Neutrophil (primary cell): ENCODE measurements around the gene BLOC1S5.

Experiments
- H3K27ac ChIP-seq: fragments of 200-600 bp; sonication (generic); 2 replicates; pipeline ENCODE4 v1.5.1; 2016; ENCODE audit warnings: mild to moderate bottlenecking, moderate library complexity
- H3K27me3 ChIP-seq: fragments of 200-600 bp; sonication (generic); 2 replicates; pipeline ENCODE4 v1.6.0; 2016; ENCODE audit warnings: mild to moderate bottlenecking
- H3K36me3 ChIP-seq: fragments of 200-600 bp; sonication (generic); 2 replicates; pipeline ENCODE4 v1.5.1; 2017
- H3K4me1 ChIP-seq, 2 experiments: fragments of 200-600 bp in 1 of 2; sonication (generic) in 1 of 2; 1 replicate in 1 of 2; 2 replicates in 1 of 2; pipeline versions ENCODE4 v1.5.1 to v1.6.1; 2013 to 2016; ENCODE audit warnings: low read depth in 1 of 2, low read length in 1 of 2, mild to moderate bottlenecking in 1 of 2, moderate library complexity in 1 of 2; ENCODE audit not compliant: control insufficient read depth in 1 of 2, insufficient read depth in 1 of 2
- H3K4me3 ChIP-seq, 2 experiments: fragments of 200-600 bp in 1 of 2; sonication (generic) in 1 of 2; 1 replicate in 1 of 2; 2 replicates in 1 of 2; pipeline ENCODE4 v1.5.1; 2013 to 2016; ENCODE audit warnings: low read depth in 1 of 2, low read length in 1 of 2, mild to moderate bottlenecking in 1 of 2, moderate library complexity in 1 of 2
- H3K9me3 ChIP-seq: fragments of 200-600 bp; sonication (generic); 2 replicates; pipeline ENCODE4 v1.5.1; 2016
- TF ChIP-seq, protein P1 (sequence below): fragments of 200-600 bp; sonication (generic); IDR thresholded peaks from 2 replicates; pipeline ENCODE4 v1.5.1; 2016; ENCODE audit warnings: antibody characterized with exemption

The BLOC1S5 gene

DNA sequence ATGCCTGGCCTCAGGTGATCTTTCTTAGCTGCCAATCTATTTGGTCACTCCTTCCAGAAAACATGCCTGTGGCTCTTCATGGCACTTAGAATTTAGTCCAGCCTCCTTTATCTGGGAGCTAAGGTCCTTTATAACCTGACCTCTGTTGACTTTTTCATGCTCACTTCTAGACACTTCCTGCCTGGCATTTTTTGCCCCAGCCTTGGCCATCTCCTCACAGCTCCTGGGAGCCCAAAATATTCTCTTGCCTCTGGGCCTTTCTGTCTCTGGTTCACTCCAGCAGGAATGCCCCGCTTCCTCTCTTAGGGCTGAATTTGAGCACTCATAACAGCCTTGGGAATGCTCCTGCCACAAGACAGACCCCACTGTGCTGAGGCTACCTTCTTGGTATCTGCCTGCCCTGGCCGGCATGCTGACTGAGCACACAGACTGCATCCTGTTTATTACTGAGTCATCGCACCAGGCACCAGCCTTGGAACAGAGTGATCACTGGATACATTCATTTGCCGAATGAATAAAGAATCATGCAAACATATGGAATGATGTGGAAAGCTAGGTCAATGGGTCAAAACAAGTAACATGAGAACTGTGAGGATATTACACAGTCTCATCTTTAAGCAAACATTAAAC, 44.0 kb upstream of the BLOC1S5 start:
- H3K27me3 ChIP-seq = no peaks in the 10 kb centered on the region
- H3K36me3 ChIP-seq = no peaks in the 10 kb centered on the region
- no peaks in the 10 kb centered on the region for H3K9me3 ChIP-seq
- H3K4me3 ChIP-seq = no peak overlapping the region
- TF ChIP-seq, protein P1, sequence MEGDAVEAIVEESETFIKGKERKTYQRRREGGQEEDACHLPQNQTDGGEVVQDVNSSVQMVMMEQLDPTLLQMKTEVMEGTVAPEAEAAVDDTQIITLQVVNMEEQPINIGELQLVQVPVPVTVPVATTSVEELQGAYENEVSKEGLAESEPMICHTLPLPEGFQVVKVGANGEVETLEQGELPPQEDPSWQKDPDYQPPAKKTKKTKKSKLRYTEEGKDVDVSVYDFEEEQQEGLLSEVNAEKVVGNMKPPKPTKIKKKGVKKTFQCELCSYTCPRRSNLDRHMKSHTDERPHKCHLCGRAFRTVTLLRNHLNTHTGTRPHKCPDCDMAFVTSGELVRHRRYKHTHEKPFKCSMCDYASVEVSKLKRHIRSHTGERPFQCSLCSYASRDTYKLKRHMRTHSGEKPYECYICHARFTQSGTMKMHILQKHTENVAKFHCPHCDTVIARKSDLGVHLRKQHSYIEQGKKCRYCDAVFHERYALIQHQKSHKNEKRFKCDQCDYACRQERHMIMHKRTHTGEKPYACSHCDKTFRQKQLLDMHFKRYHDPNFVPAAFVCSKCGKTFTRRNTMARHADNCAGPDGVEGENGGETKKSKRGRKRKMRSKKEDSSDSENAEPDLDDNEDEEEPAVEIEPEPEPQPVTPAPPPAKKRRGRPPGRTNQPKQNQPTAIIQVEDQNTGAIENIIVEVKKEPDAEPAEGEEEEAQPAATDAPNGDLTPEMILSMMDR = no peak
- H3K4me1 ChIP-seq = no peaks in the 10 kb centered on the region
- H3K27ac ChIP-seq = no peak overlapping the region

DNA sequence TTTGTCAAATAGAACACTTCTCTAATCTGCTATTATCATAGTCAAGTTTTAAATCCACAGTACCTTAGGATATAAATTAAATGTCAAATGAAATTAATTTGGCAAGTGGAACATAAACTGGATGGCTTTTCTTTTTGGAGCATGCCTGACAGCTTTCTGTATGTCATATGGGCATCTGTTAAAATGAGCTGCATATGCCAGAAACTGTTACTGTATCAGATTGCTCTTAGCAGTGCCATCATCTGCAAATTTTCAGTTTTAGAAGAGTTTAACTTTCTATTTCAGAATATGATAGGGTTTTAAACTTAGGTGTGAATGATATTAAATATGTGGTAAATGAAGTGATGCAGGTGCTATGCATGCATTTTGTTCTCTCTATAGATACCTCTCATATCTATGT, 41.6 kb upstream of the BLOC1S5 start:
- TF ChIP-seq, protein P1 = no peak
- Histone ChIP-seq H3K4me3 (no peak overlapping the region), H3K9me3 (no peaks in the 10 kb centered on the region), H3K4me1 (peaks cover 7 to 16% of the 10 kb centered on the region in 2 experiments), H3K27me3 (no peaks in the 10 kb centered on the region), H3K36me3 (no peaks in the 10 kb centered on the region), H3K27ac (no peak overlapping the region)

DNA sequence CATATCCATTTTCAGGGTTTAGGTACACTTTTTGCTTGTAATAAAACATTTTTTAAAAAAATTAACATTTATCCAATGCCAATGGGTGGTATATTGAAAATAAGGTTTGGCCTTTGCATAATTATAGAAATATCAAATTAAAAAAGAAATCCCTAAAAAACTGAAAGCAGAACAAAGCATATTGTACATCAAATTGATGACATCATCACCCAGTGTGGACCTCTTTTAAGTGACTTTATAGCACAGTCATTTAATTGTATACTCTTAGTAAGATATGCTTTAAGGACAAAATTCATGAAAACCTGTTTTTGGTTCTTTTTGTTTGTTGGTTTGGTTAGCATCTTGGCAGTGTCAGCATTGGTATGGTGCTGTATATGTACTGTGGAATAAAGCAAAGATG, 39.5 kb upstream of the BLOC1S5 start:
- Histone ChIP-seq H3K4me1 (peaks cover 15 to 27% of the 10 kb centered on the region in 2 experiments), H3K9me3 (no peaks in the 10 kb centered on the region), H3K27ac (no peak overlapping the region), H3K4me3 (no peak overlapping the region), H3K27me3 (no peaks in the 10 kb centered on the region), H3K36me3 (no peaks in the 10 kb centered on the region)
- TF ChIP-seq, protein P1 = no peak

DNA sequence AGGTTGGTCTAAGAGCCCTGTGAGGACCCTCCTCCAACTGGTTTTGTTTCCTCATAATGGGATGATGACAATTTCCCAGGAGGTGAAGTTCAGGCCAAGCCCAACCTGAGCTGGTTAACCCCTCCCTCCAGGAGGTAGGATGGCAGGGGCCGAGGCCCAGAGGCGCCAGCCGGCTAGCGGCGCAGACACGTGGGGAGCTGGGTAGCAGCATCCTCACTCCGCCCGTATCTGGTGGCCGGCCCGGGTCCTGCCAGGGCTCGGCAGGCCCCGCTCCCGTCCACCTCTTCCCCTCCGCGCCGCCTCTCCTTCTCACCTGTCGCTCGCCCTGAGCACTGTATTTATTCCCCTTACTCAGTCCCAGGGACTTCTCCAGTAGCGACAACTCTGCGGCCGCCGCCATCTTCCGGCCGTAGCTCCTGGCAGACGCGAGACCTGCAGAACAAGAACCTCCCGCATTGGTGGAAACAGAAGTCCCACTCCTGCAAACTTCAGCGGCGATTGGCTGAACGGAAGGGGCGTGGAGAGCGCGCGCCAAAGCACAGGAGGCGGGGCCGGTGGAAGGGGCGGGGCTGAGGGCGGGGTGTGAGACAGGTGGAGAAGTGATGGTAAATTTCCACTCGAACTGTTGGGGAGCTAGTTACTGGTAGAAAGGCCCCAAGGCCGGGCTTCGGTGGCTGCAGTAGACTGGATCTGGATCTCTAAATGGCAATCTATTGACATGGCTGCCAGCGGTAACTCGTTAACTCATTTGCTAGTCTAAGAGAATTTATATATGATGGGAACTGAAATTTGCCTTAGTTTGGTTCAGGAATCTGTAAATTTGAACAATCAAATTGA, 38.2 kb upstream of the BLOC1S5 start, which contains the start of gene EEF1E1:
Gene EEF1E1 (minus strand): TSS at position 427 of the 837 bp plus-strand sequence. CDS start 27 bp downstream, at position 400.
- peak within 1 kb of the TSS; percentile 77 for H3K27ac ChIP-seq

DNA sequence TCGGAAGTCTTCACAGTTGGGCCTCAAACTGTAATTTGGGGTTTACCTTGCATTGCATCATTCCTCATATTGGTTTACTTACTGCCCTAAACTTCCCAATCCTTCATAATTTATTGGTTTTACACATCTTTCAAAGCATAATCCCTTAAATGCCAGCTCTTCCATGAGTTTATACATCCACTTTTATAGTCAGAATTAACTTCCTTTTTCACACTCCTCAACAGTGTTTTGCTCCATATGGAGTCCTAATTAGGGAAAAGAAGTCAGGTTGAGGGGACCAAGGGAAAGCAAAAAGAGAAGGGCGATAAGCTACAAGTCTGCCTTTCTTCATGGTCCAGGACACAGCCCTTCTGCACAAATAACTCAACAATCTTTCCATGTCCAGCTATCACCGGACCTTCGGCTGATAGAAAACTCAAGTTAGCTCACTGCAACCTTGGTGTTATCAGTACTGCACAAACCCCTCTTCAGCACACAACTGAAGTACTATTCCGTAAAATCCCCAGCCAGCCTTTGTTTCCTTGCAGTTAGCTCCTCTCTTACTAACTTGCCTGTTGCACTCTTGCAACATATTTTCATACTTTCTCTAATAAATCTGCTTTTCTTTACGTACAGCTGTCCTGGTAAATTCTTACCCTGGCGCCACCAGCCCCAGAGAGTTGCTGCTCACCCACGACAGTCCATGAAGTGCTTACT, 36.1 kb upstream of the BLOC1S5 start:
- TF ChIP-seq, protein P1 = no peak
- peaks cover 15 to 27% of the 10 kb centered on the region in 2 experiments for H3K4me1 ChIP-seq
- no peak overlapping the region for H3K4me3 ChIP-seq
- H3K9me3 ChIP-seq = no peaks in the 10 kb centered on the region
- peak overlapping the region; percentile 21 for H3K27ac ChIP-seq
- H3K36me3 ChIP-seq = peaks cover 16% of the 10 kb centered on the region
- no peaks in the 10 kb centered on the region for H3K27me3 ChIP-seq

More for the DNA sequence above, 38.2 kb upstream of the BLOC1S5 start, which contains the start of gene EEF1E1:
- Histone ChIP-seq H3K27me3 (no peaks in the 10 kb centered on the region), H3K4me3 (peak within 1 kb of the TSS; percentile 77 to 90), H3K9me3 (no peaks in the 10 kb centered on the region), H3K4me1 (peaks cover 15 to 27% of the 10 kb centered on the region in 2 experiments), H3K36me3 (no peaks in the 10 kb centered on the region)
- TF ChIP-seq, protein P1 = peak; percentile 27
